GM18507 (cell line): ENCODE results near the gene GOLGA6A.
A peak's percentile ranks its signal among the peaks of the same experiment; 100 is the strongest.
"Not testable (repeated sequence)": the region's sequence is repeated elsewhere in the genome, so short reads cannot be mapped to it uniquely, and the experiment has no call there.

Experiments
- DNase-seq: peaks from one replicate; pipeline ENCODE4 v3.0.0; 2011; ENCODE audit warnings: low read depth; ENCODE audit not compliant: insufficient read length; ENCODE audit errors: extremely low spot score
- FAIRE-seq: peaks from 2 replicates; lab custom pipeline; 2011; peaks lifted over from hg19 to GRCh38; lab: Jason Lieb, UNC

Gene GOLGA6A

DNA sequence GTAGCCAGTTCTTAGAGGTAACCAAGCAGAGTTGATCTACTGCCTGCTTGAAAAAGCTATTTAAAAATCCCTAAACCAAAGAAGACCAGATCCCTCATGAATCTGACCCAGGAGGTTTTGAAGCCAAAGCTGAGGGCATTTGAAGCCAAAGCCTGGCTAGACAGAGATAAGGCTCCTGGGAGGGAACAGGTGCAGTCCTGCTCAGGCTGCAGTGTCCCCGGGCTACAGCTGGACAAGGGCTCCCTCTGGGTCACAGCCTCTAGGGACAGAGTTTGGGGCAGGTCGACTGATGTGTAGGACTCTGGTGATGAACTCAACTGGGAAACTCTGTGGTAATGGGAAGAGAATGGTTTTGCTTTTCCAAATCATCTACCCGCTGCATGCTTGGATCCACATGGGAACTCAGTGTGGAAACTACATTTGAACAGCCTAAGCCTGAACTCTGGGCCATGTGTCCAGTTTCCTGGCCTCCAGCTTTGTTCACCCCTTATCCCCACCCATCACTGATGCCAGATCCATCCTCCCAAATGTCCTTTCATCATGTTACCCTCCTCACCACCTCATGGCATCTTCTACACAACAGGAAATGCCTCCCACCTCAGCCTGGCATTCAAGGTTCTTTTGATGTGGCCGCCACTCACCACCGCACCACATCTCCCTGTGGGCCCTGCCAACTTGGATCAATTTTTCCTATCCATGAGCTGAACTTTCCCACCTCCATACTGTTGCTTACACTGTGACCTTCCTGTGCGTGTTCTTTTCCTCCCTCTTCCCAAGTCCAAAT lies 23.1 kb downstream of the GOLGA6A start:
- FAIRE-seq, DNase-seq: not testable (repeated sequence)

DNA sequence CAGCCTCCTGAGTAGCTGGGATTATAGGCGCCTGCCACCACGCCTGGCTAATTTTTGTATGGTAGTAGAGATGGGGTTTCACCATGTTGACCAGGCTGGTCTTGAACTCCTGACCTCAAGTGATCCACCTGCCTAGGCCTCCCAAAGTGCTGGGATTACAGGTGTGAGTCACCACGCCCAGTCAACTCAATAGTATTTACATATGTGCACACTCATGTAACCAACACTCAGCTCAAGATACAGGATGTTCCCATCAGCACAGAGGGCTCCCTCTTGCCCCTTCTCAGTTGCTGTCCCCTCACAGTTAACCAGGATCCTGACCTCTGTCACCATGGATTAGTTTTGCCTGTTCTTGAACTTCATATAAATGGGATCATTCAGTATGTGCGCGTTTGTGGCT lies 26.0 kb downstream of the GOLGA6A start:
- FAIRE-seq, DNase-seq: not testable (repeated sequence)

DNA sequence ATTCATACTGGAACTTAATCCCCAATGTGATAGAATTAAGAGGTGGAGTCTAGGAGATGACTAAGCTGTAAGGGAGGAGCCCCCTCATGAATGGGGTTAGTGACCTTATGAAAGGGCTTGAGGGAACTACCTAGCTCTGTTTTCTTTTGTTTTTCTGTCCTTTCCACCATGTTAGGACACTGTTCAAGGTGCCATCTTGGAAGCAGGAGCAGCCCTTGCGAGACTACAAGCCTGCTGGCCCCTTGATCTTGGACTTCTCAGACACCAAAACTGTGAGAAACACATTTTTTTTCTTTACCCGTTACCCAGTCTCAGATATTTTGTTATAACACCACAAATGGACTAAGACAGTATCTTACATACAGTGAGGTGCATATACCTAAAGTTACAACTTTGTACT lies 26.5 kb downstream of the GOLGA6A start:
- DNase-seq (no peak), FAIRE-seq (no peak)

DNA sequence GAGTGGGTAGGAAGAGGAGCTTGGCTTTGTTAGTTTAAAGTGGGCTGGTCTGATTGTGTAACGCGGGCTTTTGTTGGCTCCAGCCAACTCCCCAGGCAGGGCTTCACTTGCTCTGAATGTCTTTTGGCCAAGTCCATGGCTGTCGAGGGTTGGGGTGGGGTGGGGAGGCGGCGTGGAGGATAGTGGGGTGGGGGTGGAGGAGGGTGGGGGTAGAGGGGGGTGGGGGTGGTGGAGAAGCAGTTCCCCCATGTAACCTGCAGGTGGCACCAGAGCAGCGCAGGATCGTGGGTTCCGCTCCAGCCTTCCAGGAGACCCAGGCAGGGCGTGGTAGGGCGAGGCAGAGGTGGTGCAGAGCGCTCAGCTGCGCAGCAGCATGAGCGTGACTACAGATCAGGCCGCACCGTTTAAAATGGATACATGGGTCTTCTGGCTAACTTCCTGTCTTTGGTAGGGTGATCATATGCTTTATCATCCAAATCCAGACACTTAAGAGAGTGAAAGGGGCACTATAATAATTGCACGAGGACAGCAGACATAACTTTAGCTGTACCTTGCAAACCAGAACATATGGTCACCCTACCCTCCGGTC lies 28.3 kb downstream of the GOLGA6A start:
- no peak for FAIRE-seq
- DNase-seq: peak; percentile 51

DNA sequence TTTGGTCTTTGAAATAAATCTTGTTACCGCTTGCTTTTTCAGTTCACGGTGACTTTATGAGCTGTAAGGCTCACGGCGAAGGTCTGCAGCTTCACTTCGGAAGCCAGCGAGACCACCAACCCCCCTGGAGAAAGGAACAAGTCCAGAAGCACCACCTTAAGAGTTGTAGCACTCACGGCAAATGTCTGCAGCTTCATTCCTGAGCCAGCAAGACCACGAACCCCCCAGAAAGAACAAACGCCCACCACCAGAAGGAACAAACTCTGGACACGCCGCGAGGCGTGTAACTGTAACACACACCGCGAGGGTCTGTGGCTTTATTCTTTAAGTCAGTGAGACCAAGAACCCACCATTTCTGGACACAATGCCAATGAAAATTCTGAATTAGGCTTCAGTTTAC lies 28.8 kb downstream of the GOLGA6A start:
- FAIRE-seq: no peak

DNA sequence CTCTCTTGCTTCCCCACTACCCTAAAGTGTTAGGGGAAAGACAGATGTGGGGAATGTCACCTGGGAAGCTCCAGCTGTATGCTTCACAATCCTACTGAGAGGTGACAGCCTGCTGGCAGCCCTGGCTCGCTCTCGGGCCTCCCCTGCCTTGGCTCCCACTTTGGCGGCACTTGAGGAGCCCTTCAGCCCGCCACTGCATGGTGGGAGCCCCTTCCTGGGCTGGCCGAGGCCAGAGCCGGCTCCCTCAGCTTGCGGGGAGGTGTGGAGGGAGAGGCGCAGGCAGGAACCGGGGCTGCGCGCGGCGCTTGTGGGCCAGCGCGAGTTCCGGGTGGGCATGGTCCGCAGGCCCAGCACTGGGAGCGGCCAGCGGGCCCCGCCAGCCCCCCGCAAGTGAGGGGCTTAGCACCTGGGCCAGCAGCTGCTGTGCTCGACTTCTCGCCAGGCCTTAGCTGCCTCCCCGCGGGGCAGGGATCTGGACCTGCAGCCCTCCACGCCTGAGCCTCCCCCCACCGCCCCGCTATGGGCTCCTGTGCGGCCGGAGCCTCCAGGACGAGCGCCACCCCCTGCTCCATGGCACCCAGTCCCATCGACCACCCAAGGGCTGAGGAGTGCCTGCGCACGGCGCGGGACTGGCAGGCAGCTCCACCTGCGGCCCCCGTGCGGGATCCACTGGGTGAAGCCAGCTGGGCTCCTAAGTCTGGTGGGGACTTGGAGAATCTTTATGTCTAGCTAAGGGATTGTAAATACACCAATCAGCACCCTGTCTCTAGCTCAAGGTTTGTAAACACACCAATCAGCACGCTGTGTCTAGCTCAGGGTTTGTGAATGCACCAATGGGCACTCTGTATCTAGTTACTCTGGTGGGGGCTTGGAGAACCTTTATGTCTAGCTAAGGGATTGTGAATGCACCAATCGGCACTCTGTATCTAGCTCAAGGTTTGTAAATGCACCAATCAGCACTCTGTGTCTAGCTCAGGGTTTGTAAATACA lies 29.8 kb downstream of the GOLGA6A start:
- DNase-seq, FAIRE-seq: not testable (repeated sequence)

More for the DNA sequence above, 28.8 kb downstream of the GOLGA6A start:
- DNase-seq: no peak

DNA sequence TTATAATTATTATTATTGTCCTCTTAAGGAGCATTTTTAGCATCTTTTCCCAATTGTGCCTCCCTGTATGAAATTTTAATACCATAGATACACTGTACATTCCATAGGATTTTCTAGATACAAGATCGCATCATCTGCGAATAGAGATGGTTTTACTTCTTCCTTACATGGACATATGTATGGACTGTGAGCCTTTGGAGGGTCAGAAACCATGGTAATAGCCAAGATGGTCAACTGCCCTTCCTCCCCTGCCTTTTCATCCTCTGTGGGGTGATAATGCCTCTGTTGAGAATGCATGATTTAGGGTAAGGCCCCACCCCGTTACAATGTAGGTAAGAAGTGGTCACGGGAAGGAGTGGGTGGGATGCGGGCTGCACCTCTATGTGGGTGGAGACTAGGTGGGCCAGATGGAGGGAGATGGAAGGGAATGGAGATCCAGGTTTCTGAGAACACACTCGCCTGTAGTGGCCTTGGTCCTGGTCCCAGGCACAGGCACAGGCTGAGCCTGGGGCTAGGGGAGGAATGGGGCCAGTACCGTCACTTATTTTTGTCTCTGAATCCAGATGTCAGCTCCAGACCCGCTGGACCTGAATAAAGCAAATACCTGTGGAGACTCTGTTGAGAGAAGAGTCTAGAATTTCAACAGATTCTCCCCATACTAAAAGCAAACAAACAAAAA lies 31.7 kb downstream of the GOLGA6A start:
- DNase-seq (no peak), FAIRE-seq (no peak)

DNA sequence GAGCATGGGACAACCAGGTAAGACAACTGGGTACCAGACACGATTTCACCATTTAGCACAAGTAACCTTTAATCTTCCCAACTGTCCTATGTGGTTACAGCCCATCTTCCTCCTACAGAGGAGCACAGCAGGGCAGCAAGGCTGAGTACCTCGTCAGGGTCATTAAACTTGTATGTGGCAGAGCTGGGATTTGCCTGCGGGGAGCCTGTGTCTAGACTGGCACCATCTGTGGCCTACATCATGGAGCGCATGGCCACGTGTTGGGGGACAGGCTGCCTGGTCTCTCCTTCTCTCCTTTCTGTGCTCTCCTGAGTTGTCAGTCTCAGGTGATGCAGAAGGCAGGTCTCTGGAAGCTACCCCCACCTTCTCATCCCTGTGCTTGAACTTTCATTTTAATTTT lies 32.2 kb downstream of the GOLGA6A start:
- no peak for FAIRE-seq

DNA sequence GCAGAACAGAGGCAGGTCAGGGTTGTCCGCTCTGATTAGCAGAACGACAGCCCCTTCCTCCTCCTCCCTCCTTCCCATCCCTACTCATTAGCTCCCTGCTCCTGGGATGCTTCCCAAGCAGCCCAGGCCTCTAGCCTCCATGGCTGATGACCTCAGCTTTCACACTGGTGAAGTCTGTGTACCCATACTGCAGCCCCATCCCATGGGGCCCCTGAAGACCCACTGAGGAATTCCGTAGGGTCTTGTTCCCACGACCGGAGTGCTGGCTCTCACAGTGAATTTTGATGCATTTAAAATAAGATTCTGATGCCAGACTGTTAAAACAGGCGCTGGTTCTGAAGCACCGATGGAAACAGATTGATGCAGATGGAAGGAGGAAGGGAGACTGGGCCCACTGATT lies 36.1 kb downstream of the GOLGA6A start:
- FAIRE-seq (no peak), DNase-seq (no peak)

More for the DNA sequence above, 32.2 kb downstream of the GOLGA6A start:
- DNase-seq: no peak

DNA sequence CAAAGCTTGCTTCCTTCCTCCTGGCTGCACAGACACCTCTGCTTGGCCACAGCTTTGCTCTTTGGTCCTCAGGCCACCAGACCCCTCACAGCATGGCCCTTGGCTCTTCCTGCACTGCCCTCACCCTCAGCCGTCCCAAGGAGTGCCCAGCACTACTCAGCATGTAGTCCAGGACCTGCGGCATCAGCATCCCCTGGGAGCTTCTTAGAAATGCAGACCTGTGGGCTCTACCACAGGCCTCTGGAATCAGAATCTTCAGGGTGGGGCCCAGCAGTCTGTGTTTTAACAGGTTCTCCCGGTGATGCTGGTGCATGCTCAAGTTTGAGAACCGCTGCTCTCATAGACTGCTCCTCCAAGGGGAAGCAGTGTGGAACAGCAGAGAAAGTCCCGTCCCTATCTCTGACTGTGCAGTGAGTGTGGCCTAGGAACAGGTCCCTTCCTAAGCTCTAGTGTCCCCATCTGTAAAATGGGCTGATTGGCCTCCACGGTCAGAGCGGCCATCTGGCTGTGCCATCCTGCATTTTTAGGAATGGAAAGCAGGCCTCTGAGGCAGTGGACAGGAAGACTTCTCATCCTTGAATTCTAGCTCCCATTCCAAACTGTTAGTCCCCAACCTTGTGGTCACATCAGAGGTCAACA lies 36.6 kb downstream of the GOLGA6A start:
- FAIRE-seq (no peak), DNase-seq (no peak)

DNA sequence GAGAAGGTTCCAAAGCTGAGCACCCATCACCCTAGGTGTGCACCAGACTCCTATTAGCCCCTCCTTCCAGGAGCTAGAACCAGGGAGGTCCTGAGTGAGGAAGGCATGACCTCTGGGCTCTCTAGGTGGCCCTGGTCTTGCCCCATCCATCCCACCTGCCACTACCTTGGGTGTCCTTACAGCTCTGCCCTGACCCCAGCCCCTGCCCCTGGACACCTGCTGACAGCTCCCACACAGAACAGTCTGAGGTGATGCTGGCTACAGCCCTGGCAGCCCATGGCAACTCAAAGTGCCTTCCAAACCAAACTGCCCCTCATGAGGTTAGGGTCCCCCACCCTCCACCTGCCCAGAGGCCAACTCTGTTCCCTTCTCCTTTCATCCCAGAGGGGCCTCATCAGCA lies 37.2 kb downstream of the GOLGA6A start:
- FAIRE-seq: no peak

DNA sequence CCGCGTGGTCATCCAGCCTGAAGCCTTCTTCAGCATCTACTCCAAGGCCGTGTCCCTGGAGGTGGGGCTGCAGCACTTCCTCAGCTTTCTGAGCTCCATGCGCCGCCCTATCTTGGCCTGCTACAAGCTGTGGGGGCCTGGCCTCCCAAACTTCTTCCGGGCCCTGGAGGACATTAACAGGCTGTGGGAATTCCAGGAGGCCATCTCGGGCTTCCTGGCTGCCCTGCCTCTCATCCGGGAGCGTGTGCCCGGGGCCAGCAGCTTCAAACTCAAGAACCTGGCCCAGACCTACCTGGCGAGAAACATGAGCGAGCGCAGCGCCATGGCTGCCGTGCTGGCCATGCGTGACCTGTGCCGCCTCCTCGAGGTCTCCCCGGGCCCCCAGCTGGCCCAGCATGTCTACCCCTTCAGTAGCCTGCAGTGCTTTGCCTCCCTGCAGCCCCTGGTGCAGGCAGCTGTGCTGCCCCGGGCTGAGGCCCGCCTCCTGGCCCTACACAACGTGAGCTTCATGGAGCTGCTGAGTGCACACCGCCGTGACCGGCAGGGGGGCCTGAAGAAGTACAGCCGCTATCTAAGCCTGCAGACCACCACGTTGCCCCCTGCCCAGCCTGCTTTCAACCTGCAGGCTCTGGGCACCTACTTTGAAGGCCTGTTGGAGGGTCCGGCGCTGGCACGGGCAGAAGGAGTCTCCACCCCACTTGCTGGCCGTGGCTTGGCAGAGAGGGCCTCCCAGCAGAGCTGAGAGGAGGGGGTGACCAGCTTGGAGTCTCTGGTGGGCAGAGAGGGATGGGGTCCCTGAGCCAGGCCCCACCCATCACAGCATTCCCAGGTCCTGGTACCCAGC lies 37.9 kb downstream of the GOLGA6A start:
- FAIRE-seq (no peak), DNase-seq (no peak)

More for the DNA sequence above, 37.2 kb downstream of the GOLGA6A start:
- DNase-seq: no peak

DNA sequence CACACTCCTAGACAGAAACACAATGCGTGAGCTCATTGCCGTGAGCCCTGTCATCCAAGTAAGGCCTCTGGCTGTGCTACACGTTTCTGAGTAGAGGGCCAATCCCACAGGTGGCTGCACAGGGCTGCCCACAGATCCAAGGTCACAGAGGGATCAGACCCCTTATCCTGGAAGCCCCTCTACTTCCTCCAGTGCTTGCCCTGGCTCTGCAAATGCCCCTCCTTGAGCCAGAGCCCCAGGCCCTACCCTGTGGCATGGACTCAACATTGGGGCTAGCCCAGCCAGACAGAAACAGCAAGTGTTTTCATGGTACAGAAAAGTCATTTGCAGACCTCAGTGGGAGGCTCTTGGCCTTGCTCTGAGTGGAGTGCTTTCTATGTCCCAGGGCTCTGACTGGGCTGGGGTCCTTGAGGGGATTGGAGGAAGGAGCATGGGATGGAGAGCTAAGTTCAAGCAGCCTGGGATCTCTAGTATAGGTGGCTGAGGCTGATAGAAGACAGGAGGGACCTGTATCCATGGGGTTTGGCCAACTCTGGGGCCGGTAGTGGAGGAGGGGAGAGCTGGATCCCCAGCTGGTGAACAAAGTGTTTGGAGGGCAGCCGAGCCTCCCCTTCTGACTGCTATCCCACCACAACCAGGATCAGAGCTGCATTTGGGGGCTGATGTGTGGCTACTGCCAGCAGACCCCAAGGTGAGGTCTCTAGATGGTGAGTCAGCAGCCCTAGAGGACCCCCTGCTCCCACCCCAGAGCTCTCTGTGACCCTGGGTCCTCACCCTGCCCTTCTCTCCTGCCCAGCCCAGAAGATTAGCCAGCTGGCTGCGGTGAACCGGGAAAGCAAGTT lies 38.7 kb downstream of the GOLGA6A start:
- no peak for FAIRE-seq

DNA sequence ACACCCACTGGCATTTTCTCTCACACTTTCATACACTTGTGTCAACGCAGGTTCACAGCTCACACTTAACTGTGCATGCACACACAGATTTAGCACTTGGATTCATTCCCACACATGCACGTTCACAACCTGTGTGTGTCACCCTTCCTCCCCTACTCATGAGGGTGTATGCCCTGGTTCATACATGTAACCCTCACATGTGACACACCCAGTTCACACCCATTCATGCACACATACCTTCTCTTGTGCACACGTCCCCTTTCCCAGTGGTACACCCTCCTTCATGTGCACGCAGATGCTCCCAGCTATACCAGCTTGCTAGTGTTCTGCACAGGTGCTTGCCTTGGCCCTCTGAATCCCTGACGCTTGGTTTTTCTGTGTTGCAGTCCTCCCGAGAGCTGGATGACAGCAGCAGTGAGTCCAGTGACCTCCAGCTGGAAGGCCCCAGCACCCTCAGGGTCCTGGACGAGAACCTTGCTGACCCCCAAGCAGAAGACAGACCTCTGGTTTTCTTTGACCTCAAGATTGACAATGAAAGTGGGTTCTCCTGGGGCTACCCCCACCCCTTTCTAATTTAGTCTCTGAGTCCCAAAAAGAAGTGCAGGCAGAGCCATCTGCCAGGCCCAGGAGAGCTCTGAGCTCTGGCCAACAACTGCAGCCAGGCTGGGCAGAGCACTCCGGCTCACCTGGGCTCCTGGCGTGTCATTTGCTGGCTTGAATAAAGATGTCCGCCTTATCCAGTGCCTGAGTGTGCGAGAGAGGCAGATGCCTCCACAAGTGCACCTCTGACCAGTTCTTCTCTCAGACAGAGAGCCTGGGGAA lies 39.5 kb downstream of the GOLGA6A start:
- FAIRE-seq: no peak
- DNase-seq: no peak

More for the DNA sequence above, 38.7 kb downstream of the GOLGA6A start:
- no peak for DNase-seq

DNA sequence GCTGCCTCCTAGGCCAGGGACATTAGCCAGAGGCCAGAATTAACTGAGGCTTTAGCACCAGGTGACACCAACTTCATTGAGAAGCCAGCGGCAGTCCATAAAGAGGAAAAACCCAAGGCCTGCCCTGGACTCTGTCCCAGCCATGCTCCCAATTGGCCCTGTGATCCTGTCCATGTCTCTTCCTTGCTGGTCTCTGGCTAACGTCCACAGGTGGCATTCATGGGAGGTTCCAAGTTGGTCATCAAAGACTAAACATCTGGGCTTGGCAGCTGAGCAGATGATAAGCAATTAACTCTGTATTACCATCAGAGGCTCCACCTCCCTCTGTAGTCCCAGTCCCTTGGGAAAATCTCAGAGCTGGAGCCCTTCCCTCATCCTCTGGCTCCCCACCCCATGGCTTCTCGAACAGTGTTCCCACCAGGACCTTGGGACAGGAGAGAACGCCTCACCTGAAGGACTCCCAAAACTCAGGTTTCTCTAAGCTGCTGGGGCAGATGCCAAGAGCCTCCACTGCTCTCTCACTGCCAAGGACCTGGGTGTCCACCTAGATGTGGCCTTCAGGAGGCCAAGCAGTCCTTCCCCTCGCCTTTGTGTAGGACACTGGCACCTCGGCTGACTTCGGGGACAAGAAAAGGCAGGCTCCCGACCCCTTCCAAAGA lies 40.4 kb downstream of the GOLGA6A start:
- DNase-seq (no peak), FAIRE-seq (no peak)

DNA sequence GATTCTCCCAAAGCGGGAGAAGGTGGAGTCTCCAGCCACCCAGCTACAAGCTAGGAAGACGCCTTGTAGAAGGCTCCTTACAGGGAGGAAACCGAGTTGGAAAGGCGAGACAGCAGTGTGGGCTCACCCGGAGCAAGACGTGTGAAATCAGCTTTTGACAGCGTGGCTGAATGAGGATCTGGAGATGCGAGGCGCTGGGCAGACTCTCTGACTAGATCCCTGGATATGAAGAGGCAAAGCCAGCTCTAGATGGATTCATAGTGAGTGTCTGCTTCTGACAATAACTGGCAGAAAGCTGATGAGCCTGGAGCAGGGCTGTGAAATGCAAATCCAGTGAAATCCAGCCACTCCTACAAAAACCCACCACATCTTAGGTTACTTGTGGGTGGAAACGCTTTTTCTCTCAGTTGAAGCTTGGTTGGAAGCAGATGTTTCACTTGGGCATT lies 41.0 kb downstream of the GOLGA6A start:
- FAIRE-seq: no peak
- DNase-seq: no peak
